Measurements from ENCODE around the gene MED31. TPM values are rescaled to one million over a fixed set of nuclear protein-coding genes. Genes with fewer than 3 reads are reported as not detected.

Gene MED31
- total and polyA plus RNA-seq, 2 experiments from 2014 or later: 8.9 to 70.0 TPM

DNA sequence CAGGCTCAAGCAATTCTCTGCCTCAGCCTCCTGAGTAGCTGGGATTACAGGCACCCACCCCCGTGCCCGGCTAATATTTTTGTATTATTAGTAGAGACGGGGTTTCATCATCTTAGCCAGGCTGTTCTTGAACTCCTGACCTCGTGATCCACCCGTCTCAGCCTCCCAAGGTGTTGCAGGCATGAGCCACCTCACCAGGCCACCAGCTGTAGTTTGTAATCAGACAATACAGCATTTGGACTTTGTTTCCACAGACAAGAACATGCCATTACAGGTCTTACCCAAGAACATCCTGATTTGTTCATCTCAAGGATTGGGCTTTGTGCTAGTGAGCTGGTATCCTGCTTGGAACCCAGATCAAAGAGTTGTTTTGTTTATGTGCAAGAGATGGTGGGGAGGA lies 30.3 kb upstream of the MED31 start:
- no peak overlapping the region for H3K27ac ChIP-seq
- H3F3A ChIP-seq (ENCODE audit: insufficient read depth): no peaks in the 10 kb centered on the region
- in situ Hi-C loops (cut with MboI): no loop called here

DNA sequence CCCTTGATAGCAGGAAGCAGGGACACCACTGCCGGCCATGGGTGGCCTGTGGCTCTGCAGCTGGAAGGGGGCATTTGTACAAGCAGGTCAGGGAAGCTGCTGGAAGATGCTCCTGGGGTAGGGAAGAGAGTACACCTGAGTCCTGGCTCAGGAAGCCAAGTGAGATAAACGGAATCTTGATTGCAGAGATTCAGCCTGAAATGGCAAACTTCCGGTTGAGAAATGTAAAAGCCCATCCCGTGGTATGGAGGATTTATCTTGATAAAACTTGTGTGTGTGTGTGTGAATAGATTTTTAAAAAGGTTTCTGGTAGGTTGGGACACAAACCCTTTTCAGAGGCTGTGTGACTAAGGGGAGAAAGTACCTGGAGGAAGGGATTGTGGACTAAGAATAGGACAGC lies 29.8 kb upstream of the MED31 start:
- no peaks in the 10 kb centered on the region for H3K79me2 ChIP-seq (ENCODE audit: insufficient read depth)

More for the DNA sequence above, 30.3 kb upstream of the MED31 start:
- Histone ChIP-seq H3K36me3 (ENCODE audit: low read depth) (no peaks in the 10 kb centered on the region), H3K27me3 (replicated peaks; ENCODE audit: insufficient read depth) (peaks cover 41% of the 10 kb centered on the region), H3K9ac (no peak overlapping the region), H2AFZ (no peak overlapping the region), H3K79me2 (ENCODE audit: insufficient read depth) (no peaks in the 10 kb centered on the region), H3K4me3 (no peak overlapping the region), H3K9me2 (ENCODE audit: insufficient read depth) (no peaks in the 10 kb centered on the region), H3K9me3 (ENCODE audit: low read depth) (no peaks in the 10 kb centered on the region), H3K4me1 (ENCODE audit: insufficient read depth) (no peaks in the 10 kb centered on the region), H4K20me1 (ENCODE audit: insufficient read depth) (no peaks in the 10 kb centered on the region), H3K4me2 (ENCODE audit: unreplicated experiment) (no peak overlapping the region)
- WGBS, 2 experiments (ENCODE audit: low coverage in 1 of 2, low lambda C conversion rate in 2 of 2, missing lambda C conversion rate in 2 of 2): 52 to 58% methylated on average over 5 of the region's 5 CpGs
- TF ChIP-seq EZH2phosphoT487 (IDR thresholded peaks at IDR 0.05; ENCODE audit: insufficient read depth, low read depth) (no peak), EZH2 (IDR thresholded peaks at IDR 0.05; ENCODE audit: insufficient read depth, poor library complexity, severe bottlenecking) (no peak)
- DNase-seq: no peak

DNA sequence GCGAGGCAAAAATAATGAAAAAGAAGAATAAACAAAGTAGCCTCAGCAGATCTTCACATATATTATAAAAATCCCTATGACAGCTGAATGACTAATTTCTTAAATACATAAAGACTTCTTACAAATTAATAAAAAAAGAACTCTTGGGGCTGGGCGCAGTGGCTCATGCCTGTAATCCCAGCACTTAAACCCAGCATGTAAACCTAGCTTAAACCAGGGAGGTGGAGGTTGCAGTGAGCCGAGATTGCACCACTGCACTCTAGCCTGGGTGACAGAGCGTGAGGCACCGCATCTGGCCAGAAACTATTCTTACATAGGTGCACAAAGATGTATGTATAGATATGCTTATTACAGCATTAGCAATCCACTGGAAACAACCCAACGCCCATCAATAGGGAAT lies 27.8 kb upstream of the MED31 start:
- in situ Hi-C loops (cut with MboI): no loop called here
- no peaks in the 10 kb centered on the region for H3F3A ChIP-seq (ENCODE audit: insufficient read depth)
- no peaks in the 10 kb centered on the region for H3K9me3 ChIP-seq (ENCODE audit: low read depth)
- no peak overlapping the region for H2AFZ ChIP-seq
- no peak overlapping the region for H3K9ac ChIP-seq
- H3K27me3 ChIP-seq (replicated peaks; ENCODE audit: insufficient read depth): peaks cover 25% of the 10 kb centered on the region; the same call in 1 of the 2 replicates
- no peak overlapping the region for H3K27ac ChIP-seq
- H3K4me3 ChIP-seq: no peak overlapping the region
- TF ChIP-seq EZH2phosphoT487 (IDR thresholded peaks at IDR 0.05; ENCODE audit: insufficient read depth, low read depth): no peak
- 48% methylated on average over 6 of the region's 6 CpGs for WGBS, 2 experiments (ENCODE audit: low coverage in 1 of 2, low lambda C conversion rate in 2 of 2, missing lambda C conversion rate in 2 of 2)
- H4K20me1 ChIP-seq (ENCODE audit: insufficient read depth): no peaks in the 10 kb centered on the region
- no peak for DNase-seq
- H3K36me3 ChIP-seq (ENCODE audit: low read depth): no peaks in the 10 kb centered on the region
- no peaks in the 10 kb centered on the region for H3K79me2 ChIP-seq (ENCODE audit: insufficient read depth)
- no peaks in the 10 kb centered on the region for H3K4me1 ChIP-seq (ENCODE audit: insufficient read depth)
- H3K4me2 ChIP-seq (ENCODE audit: unreplicated experiment): no peak overlapping the region
- no peaks in the 10 kb centered on the region for H3K9me2 ChIP-seq (ENCODE audit: insufficient read depth)

More for the DNA sequence above, 29.8 kb upstream of the MED31 start:
- TF ChIP-seq EZH2phosphoT487 (IDR thresholded peaks at IDR 0.05; ENCODE audit: insufficient read depth, low read depth) (no peak), EZH2 (IDR thresholded peaks at IDR 0.05; ENCODE audit: insufficient read depth, poor library complexity, severe bottlenecking) (no peak)
- Histone ChIP-seq H3K9me2 (ENCODE audit: insufficient read depth) (no peaks in the 10 kb centered on the region), H2AFZ (no peak overlapping the region), H3K4me1 (ENCODE audit: insufficient read depth) (no peaks in the 10 kb centered on the region), H3K9ac (no peak overlapping the region), H3F3A (ENCODE audit: insufficient read depth) (no peaks in the 10 kb centered on the region), H4K20me1 (ENCODE audit: insufficient read depth) (no peaks in the 10 kb centered on the region), H3K4me3 (no peak overlapping the region), H3K27ac (no peak overlapping the region), H3K36me3 (ENCODE audit: low read depth) (no peaks in the 10 kb centered on the region), H3K9me3 (ENCODE audit: low read depth) (no peaks in the 10 kb centered on the region), H3K27me3 (replicated peaks; ENCODE audit: insufficient read depth) (peaks cover 36% of the 10 kb centered on the region; the same call in 1 of the 2 replicates), H3K4me2 (ENCODE audit: unreplicated experiment) (no peak overlapping the region)
- 58 to 64% methylated on average over 4 of the region's 4 CpGs for WGBS, 2 experiments (ENCODE audit: low coverage in 1 of 2, low lambda C conversion rate in 2 of 2, missing lambda C conversion rate in 2 of 2)
- in situ Hi-C loops (cut with MboI): no loop called here
- no peak for DNase-seq

DNA sequence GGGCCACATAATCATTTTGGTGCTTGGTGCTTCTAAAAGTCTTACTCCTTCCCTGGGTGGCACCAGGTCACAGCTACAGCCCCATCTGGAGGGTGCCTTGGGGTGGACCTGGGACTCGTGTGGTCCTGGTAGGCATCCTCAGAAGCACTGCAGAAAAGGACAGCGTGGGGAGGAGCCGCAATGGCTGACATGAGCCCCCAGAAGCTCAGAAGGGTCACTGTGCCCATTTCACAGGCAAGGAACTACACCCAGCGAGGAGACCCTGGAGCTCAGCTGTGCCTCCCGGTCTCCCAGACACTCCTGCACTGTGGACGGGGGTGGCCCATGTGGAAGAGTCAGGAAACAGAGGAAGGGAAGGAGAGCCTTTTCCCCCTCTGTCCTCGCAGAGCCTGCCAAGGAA lies 26.5 kb upstream of the MED31 start:
- no peak overlapping the region for H3K9ac ChIP-seq
- no peaks in the 10 kb centered on the region for H3K4me1 ChIP-seq (ENCODE audit: insufficient read depth)
- WGBS, 2 experiments (ENCODE audit: low coverage in 1 of 2, low lambda C conversion rate in 2 of 2, missing lambda C conversion rate in 2 of 2): 46 to 53% methylated on average over 7 of the region's 7 CpGs
- no peak overlapping the region for H3K4me2 ChIP-seq (ENCODE audit: unreplicated experiment)
- H3K9me2 ChIP-seq (ENCODE audit: insufficient read depth): no peaks in the 10 kb centered on the region
- no peak for DNase-seq
- H3K27ac ChIP-seq: no peak overlapping the region
- H3F3A ChIP-seq (ENCODE audit: insufficient read depth): no peaks in the 10 kb centered on the region
- H3K9me3 ChIP-seq (ENCODE audit: low read depth): no peaks in the 10 kb centered on the region
- TF ChIP-seq EZH2phosphoT487 (IDR thresholded peaks at IDR 0.05; ENCODE audit: insufficient read depth, low read depth): no peak
- TF ChIP-seq EZH2 (IDR thresholded peaks at IDR 0.05; ENCODE audit: insufficient read depth, poor library complexity, severe bottlenecking): no peak
- in situ Hi-C loops (cut with MboI): no loop called here
- no peak overlapping the region for H3K4me3 ChIP-seq
- peaks cover 25% of the 10 kb centered on the region; the same call in 1 of the 2 replicates for H3K27me3 ChIP-seq (replicated peaks; ENCODE audit: insufficient read depth)
- no peak overlapping the region for H2AFZ ChIP-seq
- H3K79me2 ChIP-seq (ENCODE audit: insufficient read depth): no peaks in the 10 kb centered on the region
- H4K20me1 ChIP-seq (ENCODE audit: insufficient read depth): no peaks in the 10 kb centered on the region
- H3K36me3 ChIP-seq (ENCODE audit: low read depth): no peaks in the 10 kb centered on the region
